Measurements from ENCODE around the gene TMPRSS3.

Gene TMPRSS3

DNA sequence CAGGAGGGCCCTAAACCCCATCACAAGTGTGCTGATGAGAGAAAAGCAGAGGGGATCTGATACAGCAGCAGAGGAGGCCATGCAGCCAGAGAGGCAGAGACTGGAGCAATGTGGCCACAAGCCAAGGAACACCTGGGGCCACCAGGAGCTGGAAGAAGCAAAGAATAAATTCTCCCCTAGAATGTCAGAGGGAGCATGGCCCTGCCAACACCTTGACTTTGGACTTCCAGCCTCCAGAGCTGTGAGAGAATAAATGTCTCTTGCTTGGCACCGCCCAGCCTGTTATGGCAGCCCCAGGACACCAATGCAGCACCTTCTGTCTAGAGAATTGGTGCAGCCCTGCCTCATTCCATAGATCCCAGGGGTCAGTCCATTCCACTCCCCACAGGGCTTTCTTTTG is 33.2 kb upstream of the TMPRSS3 start:
- DNase-seq (ENCODE audit: low spot score) = no peak
- no peak for FAIRE-seq

DNA sequence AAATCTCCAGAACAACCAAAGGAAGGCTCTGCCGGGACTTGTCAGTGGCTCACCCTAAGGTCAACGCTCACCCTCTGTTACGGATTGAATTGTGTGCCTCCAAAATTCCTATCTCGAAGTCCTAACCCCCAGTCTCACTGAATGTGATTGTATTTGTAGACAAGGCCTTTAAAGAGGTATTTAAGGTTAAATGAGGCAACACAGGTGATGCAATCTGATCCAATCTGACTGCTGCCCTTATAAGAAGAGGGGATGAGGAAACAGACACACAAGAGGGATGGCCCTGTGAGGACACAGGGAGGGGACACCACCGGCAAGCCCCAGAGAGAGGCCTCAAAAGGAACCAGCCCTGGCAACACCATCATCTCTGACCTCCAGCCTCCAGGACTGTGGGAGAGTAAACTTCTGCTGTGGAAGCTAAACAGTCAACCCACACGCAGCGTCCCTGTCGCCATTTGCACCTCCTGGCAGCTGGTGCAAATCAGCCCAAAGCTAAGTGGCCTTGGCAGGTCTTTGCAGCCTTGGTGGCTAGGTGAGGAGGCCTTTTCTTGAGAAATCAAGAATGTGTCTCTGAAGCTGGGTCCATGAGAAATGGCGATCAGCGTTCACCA is 32.1 kb upstream of the TMPRSS3 start:
- DNase-seq (ENCODE audit: low spot score) (no peak), FAIRE-seq (no peak)

- no peak for DNase-seq (ENCODE audit: low spot score)
- no peak for FAIRE-seq
Observed at GRCh38 chr21:42426876-42427480, 31.1 kb upstream of the TMPRSS3 start.

GRCh38 chr21:42426424-42426823 is 30.6 kb upstream of the TMPRSS3 start:
- FAIRE-seq = no peak
- no peak for DNase-seq (ENCODE audit: low spot score)

DNA sequence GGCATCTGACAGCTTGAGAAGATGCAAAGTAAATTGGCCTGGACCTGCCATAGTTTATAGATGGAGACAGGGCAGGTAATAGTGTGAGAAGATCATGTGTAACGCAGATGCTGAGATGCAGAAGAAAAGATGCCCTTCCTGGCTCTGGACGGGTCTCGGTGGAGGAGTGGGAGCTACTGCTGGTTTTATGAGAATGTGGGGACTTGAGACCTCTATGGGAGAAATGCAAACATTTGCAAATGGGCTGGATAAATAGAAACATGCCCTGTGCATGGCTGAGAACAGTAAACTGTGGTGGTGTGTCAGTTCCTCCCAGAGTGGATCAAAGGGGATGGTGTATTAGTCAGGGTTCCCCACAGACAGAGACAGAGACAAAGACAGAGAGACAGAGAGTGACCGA is 29.7 kb upstream of the TMPRSS3 start:
- DNase-seq (ENCODE audit: low spot score) = no peak
- no peak for FAIRE-seq

GRCh38 chr21:42424914-42425541 is 29.2 kb upstream of the TMPRSS3 start:
- DNase-seq (ENCODE audit: low spot score) = no peak
- FAIRE-seq = no peak

DNA sequence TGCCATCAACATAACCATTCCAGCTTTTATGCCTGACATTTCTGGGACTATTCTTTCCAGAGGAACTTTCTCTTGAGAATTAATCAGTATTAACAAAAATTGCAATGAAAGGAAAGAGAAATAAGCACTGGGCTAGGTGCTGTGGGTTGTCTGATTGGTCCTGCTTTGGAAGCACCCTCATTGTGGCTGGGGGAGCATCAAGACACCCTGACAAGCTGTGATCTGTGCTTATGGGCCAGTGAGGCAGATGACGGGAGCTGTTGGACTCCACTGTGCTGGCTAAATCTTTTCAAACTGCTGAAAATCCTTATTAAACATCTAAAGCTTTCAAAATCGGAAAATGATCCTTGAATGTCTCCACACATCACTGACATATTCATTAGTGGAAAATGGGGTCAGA is 27.8 kb upstream of the TMPRSS3 start:
- FAIRE-seq (no peak), DNase-seq (ENCODE audit: low spot score) (no peak)

- DNase-seq (ENCODE audit: low spot score) = no peak
- FAIRE-seq = no peak
Observed at GRCh38 chr21:42423197-42423675, 27.4 kb upstream of the TMPRSS3 start.

DNA sequence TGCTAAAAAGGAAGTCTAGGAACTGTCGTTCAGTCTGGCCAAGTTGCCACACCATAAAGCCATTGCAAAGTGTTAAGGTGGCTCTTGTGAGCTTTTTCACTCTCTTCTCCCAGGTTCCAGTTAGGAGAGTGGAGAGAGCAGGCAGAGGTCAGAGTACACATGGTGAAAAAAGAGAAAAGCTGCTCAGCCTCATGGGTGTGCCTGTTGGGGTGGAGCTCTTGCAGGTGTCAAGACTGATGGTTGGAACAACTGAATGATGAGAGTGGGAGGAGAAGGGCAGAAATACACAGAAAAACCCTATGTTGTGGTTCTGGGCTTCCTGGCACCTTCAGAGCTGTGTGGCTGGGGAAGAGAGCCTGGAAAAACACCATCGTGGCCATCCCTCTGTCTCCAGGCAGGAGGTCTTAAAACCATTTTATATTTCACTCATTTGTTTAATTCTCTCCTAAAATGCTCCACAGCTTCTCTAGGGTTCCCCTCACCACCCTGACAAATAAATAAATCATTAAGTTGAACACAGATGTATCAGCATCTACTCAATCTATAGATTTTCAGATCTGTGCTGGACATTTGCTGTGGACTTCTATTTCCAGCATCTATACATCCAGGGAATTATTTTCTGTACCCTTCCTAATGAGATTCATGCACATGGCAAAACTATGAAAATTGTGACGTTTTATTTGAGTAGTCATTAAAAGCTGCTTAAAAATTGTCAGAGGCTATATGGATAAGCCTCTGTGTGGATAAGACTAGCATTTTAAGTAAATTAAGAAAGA is 25.4 kb upstream of the TMPRSS3 start:
- FAIRE-seq = no peak
- no peak for DNase-seq (ENCODE audit: low spot score)

GRCh38 chr21:42419845-42420244 is 24.0 kb upstream of the TMPRSS3 start:
- no peak for DNase-seq (ENCODE audit: low spot score)
- FAIRE-seq = no peak

DNA sequence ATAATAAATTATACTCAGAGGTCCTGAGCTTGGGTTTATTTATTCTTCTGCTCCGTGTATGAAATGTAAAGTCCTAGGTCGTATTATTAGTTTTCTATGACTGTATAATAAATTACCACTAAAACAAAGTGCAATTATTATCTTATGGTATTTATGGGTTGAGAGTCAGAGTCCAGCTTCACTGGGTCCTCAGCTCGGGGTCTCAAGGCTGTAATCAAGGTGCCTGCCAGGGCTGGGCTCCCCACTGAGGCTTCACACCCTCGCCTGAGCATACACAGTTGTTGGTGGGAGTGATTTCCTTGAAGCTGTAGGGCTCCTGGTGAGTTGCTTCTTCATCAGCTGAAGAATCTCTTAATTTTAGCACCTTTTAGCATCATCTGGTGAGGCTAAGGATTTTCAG is 23.0 kb upstream of the TMPRSS3 start:
- FAIRE-seq (no peak), DNase-seq (ENCODE audit: low spot score) (no peak)

GRCh38 chr21:42417533-42417932 is 21.7 kb upstream of the TMPRSS3 start:
- no peak for FAIRE-seq

GRCh38 chr21:42414928-42415769 is 19.3 kb upstream of the TMPRSS3 start:
- DNase-seq (ENCODE audit: low spot score) (peak; percentile 82), FAIRE-seq (no peak)

More at GRCh38 chr21:42417533-42417932, 21.7 kb upstream of the TMPRSS3 start:
- DNase-seq (ENCODE audit: low spot score) = no peak

- no peak for FAIRE-seq
- no peak for DNase-seq (ENCODE audit: low spot score)
Observed at GRCh38 chr21:42414553-42414927, 18.7 kb upstream of the TMPRSS3 start.

GRCh38 chr21:42414066-42414465 is 18.2 kb upstream of the TMPRSS3 start:
- FAIRE-seq = no peak

DNA sequence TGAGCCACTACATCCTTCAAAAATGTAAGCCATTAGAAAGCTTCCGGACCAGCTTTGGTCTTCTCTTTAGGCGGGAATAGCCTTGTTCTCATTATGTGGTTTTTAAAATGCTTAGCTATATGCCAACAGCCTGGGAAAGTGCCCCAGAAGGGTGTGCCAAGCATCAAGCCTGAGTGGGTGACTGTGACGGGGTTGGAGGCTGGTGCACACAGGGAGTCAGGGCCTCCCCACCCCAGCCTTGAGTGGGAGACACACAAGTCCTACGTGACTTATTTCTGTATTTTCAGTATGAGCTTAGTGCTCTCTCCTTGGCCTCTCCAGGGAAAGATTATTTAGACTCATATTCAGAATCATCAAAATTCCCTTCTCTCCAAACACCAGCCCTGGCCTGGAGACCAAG is 17.6 kb upstream of the TMPRSS3 start:
- no peak for FAIRE-seq

More at GRCh38 chr21:42414066-42414465, 18.2 kb upstream of the TMPRSS3 start:
- DNase-seq (ENCODE audit: low spot score) = no peak

DNA sequence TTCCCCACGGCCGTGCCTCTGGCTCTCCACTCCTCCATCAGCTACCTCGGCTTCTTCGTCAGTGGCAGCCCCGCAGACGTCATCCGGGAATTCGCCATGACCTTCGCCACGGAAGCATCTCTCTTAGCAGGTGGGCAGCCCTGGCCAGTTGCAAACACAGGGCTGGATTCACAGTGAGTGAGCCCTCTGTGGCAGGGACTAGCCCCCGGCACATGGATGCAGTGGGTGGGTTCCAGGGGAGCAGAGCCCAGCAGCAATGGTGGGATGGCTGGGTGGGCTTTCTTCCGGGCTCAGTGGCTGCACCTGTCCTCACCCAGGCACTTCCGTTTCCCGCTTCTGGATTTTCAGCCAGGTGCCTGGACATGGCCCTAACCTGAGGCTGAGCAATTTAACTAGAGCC is 17.2 kb upstream of the TMPRSS3 start:
- no peak for DNase-seq (ENCODE audit: low spot score)
- no peak for FAIRE-seq

More for the DNA sequence above, 17.6 kb upstream of the TMPRSS3 start:
- DNase-seq (ENCODE audit: low spot score) = no peak

- DNase-seq (ENCODE audit: low spot score) = no peak
- no peak for FAIRE-seq
Observed at GRCh38 chr21:42412636-42412933, 16.7 kb upstream of the TMPRSS3 start.

- DNase-seq (ENCODE audit: low spot score) (no peak), FAIRE-seq (no peak)
Observed at GRCh38 chr21:42411891-42412635, 16.2 kb upstream of the TMPRSS3 start.

DNA sequence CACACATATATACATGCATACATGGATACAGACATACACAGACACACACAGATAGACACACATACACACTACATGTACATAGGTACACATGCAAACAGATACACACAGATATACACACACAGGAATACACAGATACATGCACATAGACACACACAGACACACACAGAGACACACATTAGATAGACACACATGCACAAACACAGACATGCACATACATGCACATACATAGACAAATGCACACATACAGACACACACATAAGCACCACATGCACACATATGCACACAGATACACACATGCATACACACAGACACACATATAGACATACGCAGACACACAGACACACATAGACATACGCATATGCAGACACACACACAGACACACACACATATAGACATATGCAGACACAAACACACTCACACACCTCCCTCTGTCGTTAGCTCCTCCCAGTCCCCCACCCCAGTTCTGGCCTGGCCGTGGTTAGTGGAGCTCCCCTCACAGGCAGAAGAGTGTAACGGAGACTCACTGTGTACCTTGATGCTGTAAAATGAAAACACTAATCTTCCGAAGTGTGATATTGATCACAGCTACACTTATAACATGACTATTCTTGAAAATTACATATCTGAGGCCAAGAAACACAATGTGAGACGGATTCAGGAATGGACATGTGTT is 15.5 kb upstream of the TMPRSS3 start:
- peak; percentile 46 for FAIRE-seq
- DNase-seq (ENCODE audit: low spot score) = no peak
